ENCODE measurements around the gene DBNDD2.

DBNDD2 gene

GRCh38 chr20:45452772-45453691 is 44.9 kb downstream of the DBNDD2 start:
- ATAC-seq (ENCODE audit: low read depth) (no peak), DNase-seq (ENCODE audit: low spot score) (no peak)
- Histone ChIP-seq H3K27ac (ENCODE audit: poor library complexity, severe bottlenecking) (no peak overlapping the region), H3K27me3 (ENCODE audit: insufficient read depth, poor library complexity, severe bottlenecking) (peaks cover 4% of the 10 kb centered on the region), H3K4me1 (ENCODE audit: insufficient read depth, poor library complexity, severe bottlenecking) (no peaks in the 10 kb centered on the region), H3K36me3 (ENCODE audit: low read depth) (no peaks in the 10 kb centered on the region), H3K4me3 (ENCODE audit: severe bottlenecking) (no peak overlapping the region), H3K9me3 (ENCODE audit: severe bottlenecking) (no peaks in the 10 kb centered on the region)
- TF ChIP-seq, protein P1, sequence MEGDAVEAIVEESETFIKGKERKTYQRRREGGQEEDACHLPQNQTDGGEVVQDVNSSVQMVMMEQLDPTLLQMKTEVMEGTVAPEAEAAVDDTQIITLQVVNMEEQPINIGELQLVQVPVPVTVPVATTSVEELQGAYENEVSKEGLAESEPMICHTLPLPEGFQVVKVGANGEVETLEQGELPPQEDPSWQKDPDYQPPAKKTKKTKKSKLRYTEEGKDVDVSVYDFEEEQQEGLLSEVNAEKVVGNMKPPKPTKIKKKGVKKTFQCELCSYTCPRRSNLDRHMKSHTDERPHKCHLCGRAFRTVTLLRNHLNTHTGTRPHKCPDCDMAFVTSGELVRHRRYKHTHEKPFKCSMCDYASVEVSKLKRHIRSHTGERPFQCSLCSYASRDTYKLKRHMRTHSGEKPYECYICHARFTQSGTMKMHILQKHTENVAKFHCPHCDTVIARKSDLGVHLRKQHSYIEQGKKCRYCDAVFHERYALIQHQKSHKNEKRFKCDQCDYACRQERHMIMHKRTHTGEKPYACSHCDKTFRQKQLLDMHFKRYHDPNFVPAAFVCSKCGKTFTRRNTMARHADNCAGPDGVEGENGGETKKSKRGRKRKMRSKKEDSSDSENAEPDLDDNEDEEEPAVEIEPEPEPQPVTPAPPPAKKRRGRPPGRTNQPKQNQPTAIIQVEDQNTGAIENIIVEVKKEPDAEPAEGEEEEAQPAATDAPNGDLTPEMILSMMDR (IDR thresholded peaks at IDR 0.05; ENCODE audit: poor library complexity, severe bottlenecking), result no peak

GRCh38 chr20:45456632-45457031 is 48.5 kb downstream of the DBNDD2 start:
- Histone ChIP-seq H3K27ac (ENCODE audit: poor library complexity, severe bottlenecking) (no peak overlapping the region), H3K36me3 (ENCODE audit: low read depth) (no peaks in the 10 kb centered on the region), H3K4me1 (ENCODE audit: insufficient read depth, poor library complexity, severe bottlenecking) (no peaks in the 10 kb centered on the region), H3K9me3 (ENCODE audit: severe bottlenecking) (no peaks in the 10 kb centered on the region), H3K4me3 (ENCODE audit: severe bottlenecking) (no peak overlapping the region), H3K27me3 (ENCODE audit: insufficient read depth, poor library complexity, severe bottlenecking) (peaks cover 4% of the 10 kb centered on the region)
- DNase-seq (ENCODE audit: low spot score) (no peak), ATAC-seq (ENCODE audit: low read depth) (peak; percentile 22; the same call in 1 of the 3 replicates)
- TF ChIP-seq, protein P1 (IDR thresholded peaks at IDR 0.05; ENCODE audit: poor library complexity, severe bottlenecking), result peak; percentile 49

DNA sequence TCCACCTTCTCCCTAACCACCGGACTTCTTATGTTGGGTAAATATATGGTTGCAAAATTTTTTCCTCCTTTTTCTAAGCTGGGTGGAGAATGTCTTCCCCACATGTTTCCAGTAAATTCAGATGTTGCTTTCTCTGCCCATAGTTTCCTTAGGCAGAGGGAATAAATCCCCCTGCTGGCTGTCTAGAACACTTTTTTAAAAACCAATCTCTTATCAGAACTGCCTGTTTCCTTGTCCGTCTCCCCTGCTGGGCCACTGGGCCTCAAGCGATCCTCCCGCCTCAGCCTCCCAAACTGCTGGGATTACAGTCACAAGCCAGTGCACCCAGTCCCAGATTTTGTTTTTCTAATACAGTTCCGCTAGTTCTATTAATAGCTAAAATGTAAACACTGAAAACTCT is 51.5 kb downstream of the DBNDD2 start:
- ATAC-seq (ENCODE audit: low read depth), result peak; percentile 51
- no peaks in the 10 kb centered on the region for H3K4me1 ChIP-seq (ENCODE audit: insufficient read depth, poor library complexity, severe bottlenecking)
- H3K27me3 ChIP-seq (ENCODE audit: insufficient read depth, poor library complexity, severe bottlenecking), result peaks cover 27% of the 10 kb centered on the region
- no peak overlapping the region for H3K4me3 ChIP-seq (ENCODE audit: severe bottlenecking)
- TF ChIP-seq, protein P1 (IDR thresholded peaks at IDR 0.05; ENCODE audit: poor library complexity, severe bottlenecking), result peak; percentile 58
- no peaks in the 10 kb centered on the region for H3K9me3 ChIP-seq (ENCODE audit: severe bottlenecking)
- H3K36me3 ChIP-seq (ENCODE audit: low read depth), result no peaks in the 10 kb centered on the region
- DNase-seq (ENCODE audit: low spot score), result no peak
- no peak overlapping the region for H3K27ac ChIP-seq (ENCODE audit: poor library complexity, severe bottlenecking)

Data from RWPE2 (cell line).